Hepatocyte (in vitro differentiated cells): ENCODE results near the gene ZNF3.

Experiments
- CTCF ChIP-seq: fragments of 200-600 bp; sonication (generic); IDR thresholded peaks from 2 replicates; pipeline ENCODE4 v1.5.1; 2016; ENCODE audit warnings: antibody characterized with exemption, mild to moderate bottlenecking; ENCODE audit not compliant: poor library complexity
- EZH2 ChIP-seq: fragments of 200-600 bp; sonication (generic); IDR thresholded peaks from 2 replicates; pipeline ENCODE4 v1.6.1; 2016; ENCODE audit warnings: antibody characterized with exemption, mild to moderate bottlenecking, borderline replicate concordance
- EZH2phosphoT487 ChIP-seq: fragments of 200-600 bp; sonication (generic); IDR thresholded peaks from one replicate; pipeline ENCODE4 v1.6.1; 2018; ENCODE audit warnings: antibody characterized with exemption, mild to moderate bottlenecking, low read depth, moderate library complexity; ENCODE audit not compliant: unreplicated experiment, severe bottlenecking

GRCh38 chr7:100122067-100122466, 40.5 kb upstream of the ZNF3 start:
- TF ChIP-seq CTCF = no peak
- no peak for TF ChIP-seq EZH2
- TF ChIP-seq EZH2phosphoT487 = no peak
